GM12872 (cell line): ENCODE data around the gene IFT20.
A peak's percentile ranks its signal among the peaks of the same experiment; 100 is the strongest.

ENCODE experiments used
- CTCF ChIP-seq: IDR thresholded peaks from 3 replicates; pipeline ENCODE4 v1.5.1; 2011; ENCODE audit warnings: low read depth, mild to moderate bottlenecking, low read length, moderate library complexity; ENCODE audit not compliant: insufficient read depth

The IFT20 gene

GRCh38 chr17:28335201-28335958 lies at the start of gene IFT20, which contains the start of gene TNFAIP1:
IFT20 (minus strand) TSS chr17:28335472; CDS start chr17:28331985, 3,487 bp downstream.
TNFAIP1 (plus strand) TSS chr17:28335761; CDS start chr17:28339522, 3,761 bp downstream.
- TF ChIP-seq CTCF, result no peak

GRCh38 chr17:28385037-28385400 lies 49.7 kb upstream of the IFT20 start:
- no peak for TF ChIP-seq CTCF

GRCh38 chr17:28384281-28385036 lies 49.2 kb upstream of the IFT20 start:
- no peak for TF ChIP-seq CTCF

- peak; percentile 44; the same call in 2 of the 3 replicates for TF ChIP-seq CTCF
Observed at GRCh38 chr17:28381141-28381825, 46.0 kb upstream of the IFT20 start.

GRCh38 chr17:28379814-28380801 lies 44.8 kb upstream of the IFT20 start:
- TF ChIP-seq CTCF, result no peak

GRCh38 chr17:28372945-28373274 lies 37.6 kb upstream of the IFT20 start:
- no peak for TF ChIP-seq CTCF
